HT1080 (cell line): ENCODE measurements around the gene ADK. TPM values are rescaled to one million over a fixed set of nuclear protein-coding genes. Genes with fewer than 3 reads are reported as not detected.
"Not testable (repeated sequence)": the region's sequence is repeated elsewhere in the genome, so short reads cannot be mapped to it uniquely, and the experiment has no call there.

Source experiments
- DNase-seq: peaks from one replicate; pipeline ENCODE4 v3.0.0-alpha.2; 2015; ENCODE audit warnings: low read depth
- total RNA-seq: library from RNA; depleted of rRNA; stranded (reverse); fragments of >200 nt; shearing (Covaris generic); gene quantifications from 2 replicates; pipeline ENCODE4 v1.2.3, GENCODE V29; 2014

ADK gene
- total RNA-seq, 1 experiment from 2014 or later = 59.2 TPM

- no peak for DNase-seq
These were observed 10.5 kb upstream of the ADK start for GRCh38 chr10:74140553-74140952.

GRCh38 chr10:74145133-74145532, 5.9 kb upstream of the ADK start:
- DNase-seq = peak; percentile 21

DNA sequence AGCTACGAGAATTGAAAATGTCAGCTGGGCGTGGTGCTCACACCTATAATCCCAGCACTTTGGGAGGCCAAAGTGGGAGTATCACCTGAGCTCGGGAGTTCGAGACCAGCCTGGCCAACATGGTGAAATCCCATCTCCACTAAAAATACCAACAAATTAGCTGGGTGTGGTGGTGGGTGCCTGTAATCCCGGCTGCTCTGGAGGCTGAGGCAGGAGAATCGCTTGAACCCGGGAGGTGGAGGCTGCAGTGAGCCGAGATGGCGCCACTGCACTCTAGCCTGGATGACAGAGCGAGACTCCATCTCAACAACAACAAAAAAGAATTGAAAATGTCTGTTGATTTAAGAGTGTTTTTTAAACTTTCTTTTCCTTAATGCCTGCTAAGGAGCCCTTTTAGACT, 4.0 kb upstream of the ADK start:
- DNase-seq = not testable (repeated sequence)

DNA sequence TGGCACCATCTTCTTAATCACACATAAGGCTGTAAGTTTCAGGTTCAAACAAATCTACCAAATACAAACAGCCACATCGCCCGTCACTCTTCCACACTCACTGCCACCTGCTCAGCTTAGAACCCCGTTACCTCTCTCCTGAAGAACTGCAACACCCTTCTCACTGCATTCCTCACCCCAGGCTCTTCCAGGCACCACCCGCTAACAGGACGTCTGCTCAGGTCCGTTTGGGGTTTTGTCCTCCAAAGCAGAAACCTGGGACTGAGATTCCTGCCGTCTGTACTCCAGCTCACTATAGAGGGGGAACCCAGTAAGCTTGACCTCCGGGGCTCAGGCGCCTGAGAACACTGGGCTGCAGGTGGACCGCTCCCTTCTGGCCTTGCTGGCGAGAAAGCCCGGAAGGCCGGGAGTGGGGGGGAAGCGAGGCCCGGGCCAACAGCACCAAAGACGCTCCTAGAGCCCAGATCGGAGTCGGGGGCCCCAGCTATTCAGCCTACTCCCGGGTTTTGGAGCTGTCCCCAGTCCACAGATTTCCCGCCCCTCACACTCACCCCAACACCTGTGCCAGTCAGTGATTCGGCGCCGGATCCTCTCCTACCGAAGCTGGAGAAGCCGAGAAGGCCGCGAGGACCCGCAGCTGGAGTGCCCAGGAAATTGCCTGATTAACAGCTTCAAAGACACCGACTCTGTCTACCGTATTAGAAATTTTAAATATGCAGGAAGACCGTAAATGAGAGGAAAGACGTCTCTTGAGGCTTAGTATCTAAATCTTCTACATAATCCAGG, 624 bp upstream of the ADK start, which contains the start of gene AP3M1:
TSS of gene AP3M1 (minus strand) at position 625 of the 786 bp plus-strand sequence. CDS start 12,449 bp downstream, outside the sequence.
- DNase-seq = no peak

GRCh38 chr10:74151879-74152722, 1.1 kb downstream of the ADK start:
- DNase-seq = no peak

GRCh38 chr10:74153123-74153522, 2.1 kb downstream of the ADK start:
- peak; percentile 24 for DNase-seq

GRCh38 chr10:74153676-74154075, 2.7 kb downstream of the ADK start:
- no peak for DNase-seq

DNA sequence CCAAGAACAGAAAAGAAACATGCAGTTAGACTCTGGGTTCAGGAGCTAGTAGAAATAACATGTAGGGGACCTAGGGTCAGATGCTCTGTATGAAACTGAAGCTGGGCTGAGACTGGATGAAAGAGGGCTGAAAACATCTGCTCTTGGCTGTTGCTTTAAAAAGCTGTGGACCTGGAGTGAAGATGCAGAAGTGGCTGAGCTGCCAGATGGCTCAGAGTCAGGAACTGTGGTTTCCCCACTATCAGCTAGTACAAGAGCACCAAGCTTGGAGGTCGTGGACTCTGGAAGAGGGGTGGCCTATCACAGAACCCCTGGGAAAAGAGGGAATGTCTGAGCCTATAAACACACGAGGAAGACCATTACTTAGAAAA, 5.9 kb downstream of the ADK start:
- no peak for DNase-seq

- DNase-seq = no peak
These were observed 9.0 kb downstream of the ADK start for GRCh38 chr10:74160013-74160412.

GRCh38 chr10:74163319-74164068, 12.5 kb downstream of the ADK start:
- DNase-seq = no peak

DNA sequence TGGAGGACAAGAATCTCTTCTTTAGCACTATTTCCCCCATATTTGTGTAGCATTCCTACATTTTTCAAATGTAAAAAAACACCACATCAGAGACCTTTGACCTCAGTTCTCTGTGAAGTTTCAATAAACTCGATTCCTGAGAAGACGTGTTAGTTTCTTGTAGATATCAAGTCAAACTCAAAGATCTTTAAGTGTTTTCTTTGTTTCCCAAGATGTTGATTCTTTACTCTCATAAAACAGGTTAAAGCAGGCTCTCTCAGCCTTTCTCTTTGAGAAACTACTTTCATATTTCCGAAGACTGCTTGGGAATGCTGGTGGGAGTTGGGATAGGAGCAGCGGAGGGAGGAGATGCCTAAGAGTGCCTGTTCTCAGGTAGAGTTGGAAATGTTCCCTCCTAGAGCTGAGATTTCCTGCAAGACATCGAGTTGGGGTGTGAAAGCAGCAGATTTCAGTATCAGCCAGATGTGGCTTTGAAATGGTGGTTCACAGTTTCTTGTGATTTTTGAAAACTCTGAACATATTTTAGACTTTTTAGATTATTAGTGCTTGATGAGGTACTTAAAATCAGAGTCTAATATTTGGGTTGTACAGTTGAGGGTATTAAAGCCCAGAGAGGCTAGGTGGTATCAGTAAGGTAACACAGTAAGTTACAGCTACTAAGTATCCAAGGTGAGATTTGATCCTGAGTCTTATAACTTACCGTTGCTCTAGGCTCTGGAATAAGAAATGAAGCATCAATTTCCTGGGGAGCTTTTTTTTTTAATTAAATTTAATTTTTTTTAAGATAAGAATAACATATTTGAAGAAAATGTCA, 13.9 kb downstream of the ADK start:
- no peak for DNase-seq

- DNase-seq = peak; percentile 20
These were observed 14.5 kb downstream of the ADK start for GRCh38 chr10:74165530-74165901.

GRCh38 chr10:74167443-74167842, 16.4 kb downstream of the ADK start:
- DNase-seq = no peak

DNA sequence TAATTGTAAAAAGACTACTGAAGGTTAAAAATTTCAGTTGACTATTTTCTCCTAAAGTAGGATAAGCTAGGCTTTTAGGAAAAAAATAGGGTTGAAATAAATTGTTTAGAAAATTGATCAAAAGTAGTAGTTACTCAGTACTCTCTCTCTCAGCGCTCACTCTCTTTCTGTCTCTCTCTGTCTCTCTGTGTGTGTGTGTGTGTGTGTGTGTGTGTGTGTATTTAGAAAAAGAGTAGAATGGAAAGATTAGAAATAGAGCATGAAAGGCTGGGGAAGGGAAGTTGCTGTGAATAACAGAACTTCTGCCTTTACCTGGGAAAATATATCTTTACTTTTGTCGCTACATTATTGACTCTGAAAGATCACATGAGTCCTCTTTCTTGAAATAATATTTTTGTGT, 20.6 kb downstream of the ADK start:
- no peak for DNase-seq

DNA sequence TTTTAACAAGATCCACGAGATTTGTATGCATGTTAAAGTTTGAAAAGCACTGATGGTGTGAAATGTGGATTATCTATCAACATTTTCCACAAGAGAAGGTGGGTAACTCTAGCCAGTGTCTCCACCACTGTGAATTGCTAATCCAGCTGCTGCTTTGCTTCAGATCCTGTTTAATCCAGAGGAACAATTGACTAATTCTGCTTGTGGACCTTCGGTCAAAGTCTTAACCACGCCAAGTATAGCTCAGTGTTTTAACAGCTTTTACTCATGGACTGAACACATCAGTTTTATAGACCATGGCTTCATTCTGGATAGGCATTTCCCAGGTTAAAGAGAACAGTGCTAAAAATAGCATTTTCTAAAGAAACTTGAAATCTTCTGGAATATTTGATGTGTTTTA, 23.5 kb downstream of the ADK start:
- no peak for DNase-seq

DNA sequence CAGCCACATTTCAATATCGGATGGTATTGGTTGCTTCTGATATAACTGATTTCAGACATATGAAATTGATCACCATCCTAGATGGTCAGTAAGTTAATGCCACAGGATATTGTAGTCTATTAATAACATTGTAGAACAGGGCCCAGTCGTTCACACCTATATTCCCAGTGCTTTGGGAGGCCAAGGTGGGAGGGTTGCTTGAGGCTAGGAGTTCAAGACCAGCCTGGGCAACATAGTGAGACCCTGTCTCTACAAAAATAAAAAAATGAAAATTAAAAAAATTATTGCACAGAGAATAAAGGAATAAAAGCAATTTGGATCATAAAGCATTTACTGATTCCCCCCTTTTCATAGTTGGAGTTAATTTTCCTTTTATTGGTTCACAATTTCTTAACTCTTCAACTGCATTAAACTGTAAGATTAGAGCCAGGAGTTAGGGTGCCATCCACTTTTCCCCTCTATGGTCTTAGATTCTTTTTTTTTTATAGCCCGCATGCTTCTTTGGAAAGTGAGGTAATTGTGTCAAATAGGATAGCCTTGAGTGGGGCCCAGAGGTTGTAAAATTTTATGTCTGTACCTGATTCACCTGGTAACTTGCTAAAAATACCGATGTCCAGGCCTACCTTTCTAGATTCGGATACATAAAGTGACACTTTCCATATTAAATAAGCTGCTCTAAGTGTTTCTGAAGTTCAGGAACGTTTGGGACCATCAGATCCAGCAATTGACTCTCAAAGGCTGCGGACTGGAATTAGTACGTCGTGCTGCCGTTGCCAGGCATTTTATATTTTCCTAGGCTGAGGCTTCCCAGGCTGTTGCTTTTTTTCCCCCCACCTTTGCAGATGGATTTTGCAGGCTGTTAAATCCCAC, 24.7 kb downstream of the ADK start:
- no peak for DNase-seq

DNA sequence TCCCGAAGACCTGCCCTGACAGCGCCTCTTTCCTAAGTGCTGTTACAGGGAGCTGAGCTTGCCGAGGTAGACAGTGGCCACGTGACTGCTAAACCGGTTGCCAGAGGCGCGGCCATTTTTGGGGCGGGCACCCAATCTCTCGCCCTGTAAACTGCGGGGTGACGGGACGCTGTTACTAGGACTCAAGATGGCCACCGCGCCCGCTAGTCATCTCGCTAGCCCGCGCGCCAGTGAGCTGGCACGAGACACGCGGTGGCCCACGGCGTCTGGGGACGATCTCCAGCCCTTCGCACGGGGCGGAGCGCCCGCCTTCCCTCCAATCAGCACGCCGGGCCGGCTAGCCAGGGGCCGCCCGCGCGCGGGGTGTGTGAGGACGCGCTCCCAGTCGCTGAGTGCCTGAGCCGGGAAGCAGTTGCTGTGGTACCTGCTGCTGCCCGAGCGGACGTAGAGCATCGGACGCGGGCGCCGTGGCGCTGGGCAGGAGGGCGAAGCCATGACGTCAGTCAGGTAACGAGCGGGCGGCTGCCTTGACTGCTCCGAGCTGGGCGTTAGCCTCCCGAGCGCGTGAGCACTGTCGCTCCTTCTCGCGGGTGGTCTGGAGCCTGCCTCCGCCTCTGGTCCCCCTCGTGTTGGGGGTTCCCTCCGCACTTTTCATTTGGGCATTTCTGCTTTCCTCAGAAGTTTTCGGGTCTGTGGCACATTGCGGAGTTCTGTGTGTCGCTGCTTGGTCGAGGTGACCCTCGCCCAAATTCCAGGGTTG, 25.5 kb downstream of the ADK start:
- peak; percentile 99 for DNase-seq

GRCh38 chr10:74177140-74177677, 26.2 kb downstream of the ADK start:
- DNase-seq = peak; percentile 32
